HCEC 1CT (cell line): ENCODE results near the gene RNF224.
A peak's percentile ranks its signal among the peaks of the same experiment; 100 is the strongest.

ENCODE experiments used
- DNase-seq: peaks from one replicate; pipeline ENCODE4 v3.0.0-alpha.2; 2017

RNF224 gene

GRCh38 chr9:137216188-137216965, 10.9 kb upstream of the RNF224 start:
- no peak for DNase-seq

- no peak for DNase-seq
These were observed 9.8 kb upstream of the RNF224 start for GRCh38 chr9:137217276-137218211.

- no peak for DNase-seq
These were observed 9.0 kb upstream of the RNF224 start for GRCh38 chr9:137218212-137218753.

GRCh38 chr9:137218754-137219271, 8.5 kb upstream of the RNF224 start:
- DNase-seq: no peak

- no peak for DNase-seq
These were observed 7.5 kb upstream of the RNF224 start for GRCh38 chr9:137219757-137220316.

GRCh38 chr9:137220317-137221094, 6.8 kb upstream of the RNF224 start:
- DNase-seq: no peak

GRCh38 chr9:137221095-137221505, 6.2 kb upstream of the RNF224 start:
- no peak for DNase-seq

- no peak for DNase-seq
These were observed 5.7 kb upstream of the RNF224 start for GRCh38 chr9:137221506-137222111.

- DNase-seq: no peak
These were observed 4.9 kb upstream of the RNF224 start, which contains the start of gene RNF208 for GRCh38 chr9:137222190-137223077. Gene RNF208, minus strand, starts transcription at chr9:137222240. Its CDS starts 1,028 bp downstream, at chr9:137221212.

GRCh38 chr9:137223078-137223970, 4.0 kb upstream of the RNF224 start:
- peak; percentile 98 for DNase-seq

- DNase-seq: no peak
These were observed 2.2 kb upstream of the RNF224 start, which contains the start of gene CYSRT1 for GRCh38 chr9:137224830-137225694. Gene CYSRT1, plus strand, starts transcription at chr9:137225174. Its CDS starts 448 bp downstream, at chr9:137225622.

- no peak for DNase-seq
These were observed 1.5 kb upstream of the RNF224 start for GRCh38 chr9:137225699-137226331.

- DNase-seq: no peak
These were observed 806 bp upstream of the RNF224 start for GRCh38 chr9:137226338-137227053.

- DNase-seq: no peak
These were observed 677 bp downstream of the RNF224 start for GRCh38 chr9:137227853-137228505.

- DNase-seq: no peak
These were observed 1.2 kb downstream of the RNF224 start for GRCh38 chr9:137228506-137228967.
